A549 treated with DMSO at 1 μM for 4 hours (cell line): ENCODE data around the gene INTS14. TPM values are rescaled to one million over a fixed set of nuclear protein-coding genes. Genes with fewer than 3 reads are reported as not detected.

ENCODE experiments used
- total RNA-seq: library from RNA; stranded (reverse); fragments of 200-300 nt; extraction: Qiagen RNA extraction; gene quantifications from 5 replicates; pipeline ENCODE4 v1.2.3, GENCODE V29; 2022; ENCODE audit warnings: low read depth

The INTS14 gene
- total RNA-seq: 46.3 to 48.4 TPM (median 46.7 TPM) in 5 replicates

GRCh38 chr15:65610871-65611718 lies at the start of gene INTS14:
TSS of gene INTS14 (minus strand) at chr15:65611131. CDS start at chr15:65607380, 3,751 bp downstream.

GRCh38 chr15:65621638-65622037 lies 10.7 kb upstream of the INTS14 start, which contains the start of gene SLC24A1:
TSS of gene SLC24A1 (plus strand) at chr15:65621938. CDS start at chr15:65624081, 2,143 bp downstream.

GRCh38 chr15:65530318-65531111 lies 80.4 kb downstream of the INTS14 start, which contains the start of gene HACD3:
TSS of gene HACD3 (plus strand) at chr15:65530463. CDS start at chr15:65530632, 169 bp downstream.

Other genes with a start within 250 kb of the INTS14 start
- gene IGDCC3, start 233.1 kb downstream of the INTS14 start, total RNA-seq: 0.05 to 0.21 TPM (median 0.12 TPM) in 4 of 5 replicates, not detected in the other
- 2.3 to 3.8 TPM (median 3.3 TPM) in 5 replicates for gene IGDCC4, start 188.2 kb downstream of the INTS14 start, total RNA-seq
- 21.1 to 30.4 TPM (median 28.4 TPM) in 5 replicates for gene DPP8, start 93.4 kb downstream of the INTS14 start, total RNA-seq
- 132 to 169 TPM (median 155 TPM) in 5 replicates for gene HACD3, start 80.7 kb downstream of the INTS14 start, total RNA-seq
- gene SLC24A1, start 10.8 kb upstream of the INTS14 start, total RNA-seq: 3.1 to 5.5 TPM (median 4.1 TPM) in 5 replicates
- 5.9 to 9.0 TPM (median 6.7 TPM) in 5 replicates for gene DENND4A, start 181.2 kb upstream of the INTS14 start, total RNA-seq